Measurements from ENCODE around the gene ADGRV1.

The ADGRV1 gene

GRCh38 chr5:91142819-91143218, 584.2 kb downstream of the ADGRV1 start:
- Histone ChIP-seq H3K4me1 (peaks cover 16% of the 10 kb centered on the region), H3K9me3 (no peaks in the 10 kb centered on the region), H3K4me3 (no peak overlapping the region), H3K36me3 (replicated peaks) (no peaks in the 10 kb centered on the region), H3K27me3 (ENCODE audit: low read depth) (no peaks in the 10 kb centered on the region)
- in situ Hi-C loops (cut with MboI; ENCODE audit: low sequenced_read_pairs) = no loop called here
- DNase-seq (ENCODE audit: low spot score in 2 of 2) = no peak

- no peaks in the 10 kb centered on the region for H3K9me3 ChIP-seq
- in situ Hi-C loops (cut with MboI; ENCODE audit: low sequenced_read_pairs) = no loop called here
- no peaks in the 10 kb centered on the region for H3K27me3 ChIP-seq (ENCODE audit: low read depth)
- H3K36me3 ChIP-seq (replicated peaks) = no peaks in the 10 kb centered on the region
- H3K4me3 ChIP-seq = no peak overlapping the region
- peaks cover 16% of the 10 kb centered on the region for H3K4me1 ChIP-seq
- no peak for DNase-seq (ENCODE audit: low spot score in 2 of 2)
Observed at GRCh38 chr5:91143840-91144239, 585.2 kb downstream of the ADGRV1 start.

DNA sequence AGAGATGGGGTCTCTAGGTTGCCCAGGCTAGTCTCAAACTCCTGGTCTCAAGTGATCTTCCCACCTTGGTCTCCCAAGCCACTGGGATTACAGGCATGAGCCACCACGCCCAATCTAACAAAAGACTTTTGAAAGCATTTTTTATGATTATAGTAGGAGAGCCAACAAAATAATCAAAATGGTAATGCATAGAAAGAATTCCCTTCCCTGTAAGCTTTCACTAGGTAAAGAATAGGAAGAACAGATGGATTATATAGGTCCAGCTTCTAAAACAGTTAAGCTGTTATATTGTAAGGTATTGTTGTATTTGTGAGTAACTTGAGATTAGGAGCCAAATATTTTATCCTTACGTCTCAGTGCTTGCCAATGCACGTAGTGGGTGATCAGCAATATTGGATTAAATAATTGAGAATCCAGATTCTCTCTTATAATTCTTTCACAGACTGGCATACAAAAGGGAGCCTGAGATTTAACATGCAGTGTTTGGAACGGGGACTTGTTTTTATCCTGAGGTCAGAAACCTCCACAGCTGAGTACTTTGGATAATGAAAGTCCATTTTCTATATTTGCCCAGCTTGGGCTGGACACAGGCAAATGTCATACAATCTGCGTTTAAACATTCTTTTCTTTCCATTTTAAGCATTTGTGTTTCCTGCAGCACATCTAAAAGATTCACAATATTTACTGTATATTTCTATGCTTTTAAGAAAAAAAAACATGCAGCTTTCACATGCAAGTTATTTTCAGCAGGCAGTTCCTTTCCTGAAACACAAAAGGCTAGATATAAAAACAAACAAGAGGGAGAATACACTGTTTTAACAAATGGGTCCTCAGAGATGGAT, 586.1 kb downstream of the ADGRV1 start:
- peaks cover 16% of the 10 kb centered on the region for H3K4me1 ChIP-seq
- H3K9me3 ChIP-seq = no peaks in the 10 kb centered on the region

GRCh38 chr5:91145333-91145620, 586.7 kb downstream of the ADGRV1 start:
- Histone ChIP-seq H3K4me1 (peaks cover 16% of the 10 kb centered on the region), H3K36me3 (replicated peaks) (no peaks in the 10 kb centered on the region), H3K9me3 (no peaks in the 10 kb centered on the region), H3K27me3 (ENCODE audit: low read depth) (no peaks in the 10 kb centered on the region), H3K4me3 (no peak overlapping the region)
- in situ Hi-C loops (cut with MboI; ENCODE audit: low sequenced_read_pairs) = no loop called here
- DNase-seq (ENCODE audit: low spot score in 2 of 2) = no peak

More for the DNA sequence above, 586.1 kb downstream of the ADGRV1 start:
- no peaks in the 10 kb centered on the region for H3K27me3 ChIP-seq (ENCODE audit: low read depth)
- peak; percentile 49 to 87 for DNase-seq (ENCODE audit: low spot score in 2 of 2)
- in situ Hi-C loops (cut with MboI; ENCODE audit: low sequenced_read_pairs) = no loop called here
- H3K4me3 ChIP-seq = no peak overlapping the region
- no peaks in the 10 kb centered on the region for H3K36me3 ChIP-seq (replicated peaks)

- DNase-seq (ENCODE audit: low spot score in 2 of 2) = no peak
- Histone ChIP-seq H3K27me3 (ENCODE audit: low read depth) (no peaks in the 10 kb centered on the region), H3K4me1 (peaks cover 16% of the 10 kb centered on the region), H3K9me3 (no peaks in the 10 kb centered on the region), H3K4me3 (no peak overlapping the region), H3K36me3 (replicated peaks) (no peaks in the 10 kb centered on the region)
- in situ Hi-C loops (cut with MboI; ENCODE audit: low sequenced_read_pairs) = no loop called here
Observed at GRCh38 chr5:91146230-91146629, 587.6 kb downstream of the ADGRV1 start.

DNA sequence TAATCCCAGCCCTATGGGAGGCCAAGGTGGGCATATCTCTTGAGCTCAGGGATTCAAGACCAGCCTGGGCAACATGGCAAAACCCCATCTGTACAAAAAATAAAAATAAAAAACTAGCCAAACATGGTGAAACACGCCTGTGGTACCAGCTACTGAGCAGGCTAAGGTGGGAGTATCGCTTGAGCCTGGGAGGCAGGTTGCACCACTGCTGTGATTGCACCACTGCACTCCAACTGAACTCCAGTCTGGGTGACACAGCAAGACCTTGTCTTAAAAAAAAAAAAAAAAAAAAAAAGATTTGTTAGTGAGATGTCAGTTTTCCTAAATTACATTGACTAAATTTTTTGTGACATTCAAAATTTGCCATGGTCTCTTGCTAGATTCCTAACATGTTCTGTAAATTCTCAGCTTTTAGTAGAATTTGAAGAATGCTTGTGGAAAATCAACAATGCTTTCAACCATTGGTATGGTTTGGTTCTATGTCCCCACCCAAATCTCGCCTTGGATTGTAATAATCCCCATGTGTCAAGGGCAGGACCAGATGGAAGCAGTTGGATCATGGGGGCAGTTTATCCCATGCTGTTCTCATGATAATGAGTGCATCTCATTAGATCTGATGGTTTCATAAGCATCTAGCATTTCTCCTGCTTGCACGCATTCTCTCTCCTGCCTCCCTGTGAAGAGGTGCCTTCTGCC, 588.5 kb downstream of the ADGRV1 start:
- Histone ChIP-seq H3K36me3 (replicated peaks) (no peaks in the 10 kb centered on the region), H3K4me1 (peaks cover 16% of the 10 kb centered on the region), H3K4me3 (no peak overlapping the region), H3K27me3 (ENCODE audit: low read depth) (no peaks in the 10 kb centered on the region), H3K9me3 (no peaks in the 10 kb centered on the region)
- no peak for DNase-seq (ENCODE audit: low spot score in 2 of 2)
- in situ Hi-C loops (cut with MboI; ENCODE audit: low sequenced_read_pairs) = no loop called here

GRCh38 chr5:91150234-91150633, 591.6 kb downstream of the ADGRV1 start:
- Histone ChIP-seq H3K4me1 (peaks cover 2% of the 10 kb centered on the region), H3K4me3 (no peak overlapping the region), H3K27me3 (ENCODE audit: low read depth) (no peaks in the 10 kb centered on the region), H3K9me3 (no peaks in the 10 kb centered on the region), H3K36me3 (replicated peaks) (peaks cover 6% of the 10 kb centered on the region)
- no peak for DNase-seq (ENCODE audit: low spot score in 2 of 2)
- in situ Hi-C loops (cut with MboI; ENCODE audit: low sequenced_read_pairs) = no loop called here

GRCh38 chr5:91150636-91151035, 592.0 kb downstream of the ADGRV1 start:
- in situ Hi-C loops (cut with MboI; ENCODE audit: low sequenced_read_pairs) = no loop called here
- Histone ChIP-seq H3K4me3 (no peak overlapping the region), H3K27me3 (ENCODE audit: low read depth) (no peaks in the 10 kb centered on the region), H3K36me3 (replicated peaks) (peaks cover 6% of the 10 kb centered on the region), H3K9me3 (no peaks in the 10 kb centered on the region), H3K4me1 (no peaks in the 10 kb centered on the region; the same call in 1 of the 2 replicates)
- no peak for DNase-seq (ENCODE audit: low spot score in 2 of 2)

DNA sequence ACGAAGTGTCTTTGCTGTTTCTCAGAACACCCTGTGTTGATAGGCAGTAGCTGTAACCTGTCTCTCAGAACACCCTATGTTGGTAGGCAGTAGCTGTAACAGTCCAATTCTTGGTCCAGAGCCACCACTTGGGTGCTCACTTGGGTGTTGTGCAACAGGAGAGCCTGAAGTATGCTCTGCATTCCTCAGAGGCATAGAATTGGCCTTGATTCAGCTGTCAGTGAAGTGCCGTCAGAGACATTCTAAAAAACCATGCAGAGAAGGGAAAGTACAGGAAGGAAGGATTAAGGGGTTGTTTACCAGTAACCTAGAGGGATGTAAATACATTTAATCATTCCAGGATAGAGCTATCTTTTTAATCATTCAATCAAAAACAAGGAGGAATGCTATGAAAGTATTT, 593.4 kb downstream of the ADGRV1 start:
- no peak for DNase-seq (ENCODE audit: low spot score in 2 of 2)
- Histone ChIP-seq H3K9me3 (no peaks in the 10 kb centered on the region), H3K36me3 (replicated peaks) (peaks cover 6% of the 10 kb centered on the region), H3K4me3 (no peak overlapping the region), H3K27me3 (ENCODE audit: low read depth) (no peaks in the 10 kb centered on the region), H3K4me1 (no peaks in the 10 kb centered on the region)
- in situ Hi-C loops (cut with MboI; ENCODE audit: low sequenced_read_pairs) = no loop called here

DNA sequence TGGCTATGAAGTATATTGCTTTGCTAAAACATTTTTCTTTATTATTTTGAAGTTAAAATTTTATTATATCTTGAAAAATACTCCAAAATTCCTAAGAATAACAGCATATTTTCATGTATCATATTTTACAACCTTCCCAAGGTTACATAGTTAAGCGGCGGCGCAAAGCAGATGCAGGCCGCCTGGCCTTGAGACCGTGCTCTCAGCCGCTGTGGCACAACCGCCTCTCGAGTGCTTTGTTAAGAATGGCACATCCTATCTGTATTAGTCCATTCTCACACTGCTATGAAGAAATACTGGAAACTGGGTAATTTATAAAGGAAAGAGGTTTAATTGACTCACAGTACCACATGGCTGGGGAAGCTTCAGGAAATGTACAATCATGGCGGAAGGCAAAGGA, 595.7 kb downstream of the ADGRV1 start:
- no peaks in the 10 kb centered on the region for H3K4me1 ChIP-seq
- no peak for DNase-seq (ENCODE audit: low spot score in 2 of 2)
- H3K27me3 ChIP-seq (ENCODE audit: low read depth) = no peaks in the 10 kb centered on the region
- no peak overlapping the region for H3K4me3 ChIP-seq
- peaks cover 6% of the 10 kb centered on the region for H3K36me3 ChIP-seq (replicated peaks)
- in situ Hi-C loops (cut with MboI; ENCODE audit: low sequenced_read_pairs) = no loop called here
- H3K9me3 ChIP-seq = no peaks in the 10 kb centered on the region

DNA sequence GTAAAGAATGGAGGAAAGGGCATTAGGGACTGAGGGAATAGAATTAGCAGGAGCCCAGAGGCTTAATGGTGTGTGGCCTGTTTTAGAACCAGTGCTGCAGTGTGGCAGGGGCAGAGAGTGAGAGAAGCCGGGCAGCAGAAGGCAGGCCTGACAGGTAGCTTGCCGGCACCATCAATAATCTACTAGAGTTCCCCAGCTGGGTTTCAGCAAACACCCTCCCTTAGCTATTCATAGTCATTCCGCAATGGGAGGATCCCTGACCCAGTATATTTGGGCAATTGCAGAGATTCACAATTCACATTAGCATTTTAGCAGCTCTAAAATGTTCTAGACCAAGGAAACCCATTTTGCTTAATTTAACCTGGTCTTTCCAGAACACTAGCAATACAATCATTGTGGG, 596.7 kb downstream of the ADGRV1 start:
- Histone ChIP-seq H3K4me3 (no peak overlapping the region), H3K9me3 (no peaks in the 10 kb centered on the region), H3K27me3 (ENCODE audit: low read depth) (no peaks in the 10 kb centered on the region), H3K4me1 (no peaks in the 10 kb centered on the region), H3K36me3 (replicated peaks) (peaks cover 6% of the 10 kb centered on the region)
- no peak for DNase-seq (ENCODE audit: low spot score in 2 of 2)
- in situ Hi-C loops (cut with MboI; ENCODE audit: low sequenced_read_pairs) = no loop called here

DNA sequence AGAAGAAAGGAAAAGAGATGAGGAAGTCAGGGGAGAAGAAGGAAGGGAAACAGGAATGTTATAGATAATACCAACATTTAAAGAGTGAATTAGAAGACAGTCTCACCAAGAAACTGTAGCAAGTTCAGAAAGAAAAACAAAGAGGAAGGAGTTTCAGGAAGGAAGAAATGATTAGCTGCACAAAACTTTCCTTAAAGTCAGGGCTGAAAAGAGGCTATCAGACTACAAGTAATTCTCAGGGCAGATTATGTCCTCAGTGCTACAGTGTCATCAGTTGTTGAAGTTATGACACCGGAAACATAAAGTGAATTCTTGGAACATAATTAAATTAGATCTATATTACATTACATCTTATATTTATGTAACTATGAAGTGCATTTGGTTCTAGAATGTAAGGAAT, 597.6 kb downstream of the ADGRV1 start:
- in situ Hi-C loops (cut with MboI; ENCODE audit: low sequenced_read_pairs) = no loop called here
- no peak for DNase-seq (ENCODE audit: low spot score in 2 of 2)
- Histone ChIP-seq H3K9me3 (no peaks in the 10 kb centered on the region), H3K27me3 (ENCODE audit: low read depth) (no peaks in the 10 kb centered on the region), H3K4me1 (no peaks in the 10 kb centered on the region), H3K36me3 (replicated peaks) (peaks cover 6% of the 10 kb centered on the region), H3K4me3 (no peak overlapping the region)

DNA sequence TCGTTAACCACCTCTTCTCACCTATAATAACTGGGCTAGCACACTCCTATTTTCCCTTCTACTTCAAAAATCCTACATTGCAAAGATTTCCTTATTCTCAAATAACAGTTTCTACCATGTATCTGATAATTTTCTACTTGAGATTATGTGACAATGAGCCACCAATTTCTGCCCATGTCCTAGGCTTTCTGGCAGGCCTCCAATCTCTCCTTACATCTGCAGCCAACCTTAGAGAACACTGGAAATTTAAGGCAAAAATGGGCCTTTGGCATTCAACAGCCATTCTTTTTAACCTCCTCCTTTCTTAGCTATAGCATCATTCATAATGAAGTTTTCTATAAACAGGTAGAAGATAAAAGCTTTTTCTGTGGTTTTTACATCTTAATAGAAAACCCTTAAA, 599.4 kb downstream of the ADGRV1 start:
- no peaks in the 10 kb centered on the region for H3K9me3 ChIP-seq
- H3K36me3 ChIP-seq (replicated peaks) = peaks cover 6% of the 10 kb centered on the region
- H3K4me3 ChIP-seq = no peak overlapping the region
- H3K27me3 ChIP-seq (ENCODE audit: low read depth) = no peaks in the 10 kb centered on the region
- peaks cover 5% of the 10 kb centered on the region for H3K4me1 ChIP-seq
- DNase-seq (ENCODE audit: low spot score in 2 of 2) = no peak
- in situ Hi-C loops (cut with MboI; ENCODE audit: low sequenced_read_pairs) = no loop called here

- H3K4me3 ChIP-seq = no peak overlapping the region
- no peaks in the 10 kb centered on the region for H3K27me3 ChIP-seq (ENCODE audit: low read depth)
- DNase-seq (ENCODE audit: low spot score in 2 of 2) = no peak
- no peaks in the 10 kb centered on the region; the same call in none of the 2 replicates for H3K36me3 ChIP-seq (replicated peaks)
- in situ Hi-C loops (cut with MboI; ENCODE audit: low sequenced_read_pairs) = no loop called here
- H3K4me1 ChIP-seq = peaks cover 5% of the 10 kb centered on the region
- H3K9me3 ChIP-seq = no peaks in the 10 kb centered on the region
Observed at GRCh38 chr5:91159647-91160046, 601.0 kb downstream of the ADGRV1 start.
